ENCODE data around the gene GLTPD2. TPM values are rescaled to one million over a fixed set of nuclear protein-coding genes. Genes with fewer than 3 reads are reported as not detected.

GLTPD2 gene
- total and polyA plus RNA-seq, 2 experiments from 2014 or later = 0.47 to 1.3 TPM

DNA sequence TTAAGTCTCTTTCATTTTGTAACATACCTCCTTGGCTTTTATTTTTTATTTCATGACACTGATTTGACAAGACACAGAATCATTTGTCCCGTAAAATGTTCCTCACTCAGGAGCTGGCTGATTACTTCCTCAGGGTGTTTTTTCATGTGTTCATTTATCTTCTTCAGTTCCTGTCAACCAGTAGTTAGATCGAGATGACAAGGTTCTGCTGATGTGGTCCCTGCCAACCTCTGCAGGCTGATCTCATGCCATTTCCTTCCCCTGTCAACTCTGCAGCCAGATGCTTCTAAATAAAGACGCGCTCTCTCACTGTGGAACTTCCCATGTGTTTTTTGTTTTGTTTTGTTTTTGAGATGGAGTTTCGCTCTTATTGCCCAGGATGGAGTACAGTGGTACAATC, 40.9 kb upstream of the GLTPD2 start:
- Mint-ChIP-seq H3K4me3 (no peak overlapping the region), H3K4me1 (peaks cover 24% of the 10 kb centered on the region; the same call in 2 of the 3 replicates), H3K9me3 (no peaks in the 10 kb centered on the region; the same call in 2 of the 3 replicates), H3K27ac (no peak overlapping the region), H3K27me3 (ENCODE audit: insufficient read depth, low read depth, poor library complexity) (peaks cover 19% of the 10 kb centered on the region), H3K36me3 (ENCODE audit: low read depth) (no peaks in the 10 kb centered on the region)
- DNase-seq (ENCODE audit: low spot score) = no peak
- Histone ChIP-seq H2AFZ (no peak overlapping the region), H3F3A (replicated peaks; ENCODE audit: low read depth) (0 out of 2 replicates have a peak, but pooled peaks cover 13% of the 10 kb centered on the region), H3K9me2 (ENCODE audit: insufficient read depth) (no peaks in the 10 kb centered on the region), H3K36me3 (ENCODE audit: insufficient read depth) (no peaks in the 10 kb centered on the region), H3K4me3 (no peak overlapping the region), H3K4me1 (ENCODE audit: insufficient read depth) (peaks cover 11% of the 10 kb centered on the region), H3K79me2 (replicated peaks; ENCODE audit: insufficient read depth) (no peaks in the 10 kb centered on the region), H4K20me1 (replicated peaks; ENCODE audit: insufficient read depth) (no peaks in the 10 kb centered on the region), H3K4me2 (no peak overlapping the region), H3K27ac (ENCODE audit: low read depth) (no peak overlapping the region), H3K27me3 (ENCODE audit: insufficient read depth) (no peaks in the 10 kb centered on the region)
- ATAC-seq = no peak
- TF ChIP-seq ZNF331 (CRISPR knock-in tag; IDR thresholded peaks at IDR 0.05; ENCODE audit: low read depth) (no peak), EZH2 (IDR thresholded peaks at IDR 0.05; ENCODE audit: low read depth, unreplicated experiment) (no peak), ZNF114 (CRISPR knock-in tag; IDR thresholded peaks at IDR 0.05) (no peak), STAT1 (IDR thresholded peaks at IDR 0.05; ENCODE audit: unreplicated experiment) (no peak), POLR2AphosphoS5 (IDR thresholded peaks at IDR 0.05; ENCODE audit: low read depth) (no peak), EZH2phosphoT487 (IDR thresholded peaks at IDR 0.05; ENCODE audit: unreplicated experiment) (no peak), NANOG (IDR thresholded peaks at IDR 0.05; ENCODE audit: borderline replicate concordance) (no peak), CREB1 (CRISPR knock-in tag; IDR thresholded peaks at IDR 0.05; ENCODE audit: low read depth) (no peak), JUNB (IDR thresholded peaks at IDR 0.05; ENCODE audit: unreplicated experiment) (no peak)
- TF ChIP-seq, protein P1, sequence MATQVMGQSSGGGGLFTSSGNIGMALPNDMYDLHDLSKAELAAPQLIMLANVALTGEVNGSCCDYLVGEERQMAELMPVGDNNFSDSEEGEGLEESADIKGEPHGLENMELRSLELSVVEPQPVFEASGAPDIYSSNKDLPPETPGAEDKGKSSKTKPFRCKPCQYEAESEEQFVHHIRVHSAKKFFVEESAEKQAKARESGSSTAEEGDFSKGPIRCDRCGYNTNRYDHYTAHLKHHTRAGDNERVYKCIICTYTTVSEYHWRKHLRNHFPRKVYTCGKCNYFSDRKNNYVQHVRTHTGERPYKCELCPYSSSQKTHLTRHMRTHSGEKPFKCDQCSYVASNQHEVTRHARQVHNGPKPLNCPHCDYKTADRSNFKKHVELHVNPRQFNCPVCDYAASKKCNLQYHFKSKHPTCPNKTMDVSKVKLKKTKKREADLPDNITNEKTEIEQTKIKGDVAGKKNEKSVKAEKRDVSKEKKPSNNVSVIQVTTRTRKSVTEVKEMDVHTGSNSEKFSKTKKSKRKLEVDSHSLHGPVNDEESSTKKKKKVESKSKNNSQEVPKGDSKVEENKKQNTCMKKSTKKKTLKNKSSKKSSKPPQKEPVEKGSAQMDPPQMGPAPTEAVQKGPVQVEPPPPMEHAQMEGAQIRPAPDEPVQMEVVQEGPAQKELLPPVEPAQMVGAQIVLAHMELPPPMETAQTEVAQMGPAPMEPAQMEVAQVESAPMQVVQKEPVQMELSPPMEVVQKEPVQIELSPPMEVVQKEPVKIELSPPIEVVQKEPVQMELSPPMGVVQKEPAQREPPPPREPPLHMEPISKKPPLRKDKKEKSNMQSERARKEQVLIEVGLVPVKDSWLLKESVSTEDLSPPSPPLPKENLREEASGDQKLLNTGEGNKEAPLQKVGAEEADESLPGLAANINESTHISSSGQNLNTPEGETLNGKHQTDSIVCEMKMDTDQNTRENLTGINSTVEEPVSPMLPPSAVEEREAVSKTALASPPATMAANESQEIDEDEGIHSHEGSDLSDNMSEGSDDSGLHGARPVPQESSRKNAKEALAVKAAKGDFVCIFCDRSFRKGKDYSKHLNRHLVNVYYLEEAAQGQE (IDR thresholded peaks at IDR 0.05; ENCODE audit: unreplicated experiment) = no peak
- TF ChIP-seq, protein P2, sequence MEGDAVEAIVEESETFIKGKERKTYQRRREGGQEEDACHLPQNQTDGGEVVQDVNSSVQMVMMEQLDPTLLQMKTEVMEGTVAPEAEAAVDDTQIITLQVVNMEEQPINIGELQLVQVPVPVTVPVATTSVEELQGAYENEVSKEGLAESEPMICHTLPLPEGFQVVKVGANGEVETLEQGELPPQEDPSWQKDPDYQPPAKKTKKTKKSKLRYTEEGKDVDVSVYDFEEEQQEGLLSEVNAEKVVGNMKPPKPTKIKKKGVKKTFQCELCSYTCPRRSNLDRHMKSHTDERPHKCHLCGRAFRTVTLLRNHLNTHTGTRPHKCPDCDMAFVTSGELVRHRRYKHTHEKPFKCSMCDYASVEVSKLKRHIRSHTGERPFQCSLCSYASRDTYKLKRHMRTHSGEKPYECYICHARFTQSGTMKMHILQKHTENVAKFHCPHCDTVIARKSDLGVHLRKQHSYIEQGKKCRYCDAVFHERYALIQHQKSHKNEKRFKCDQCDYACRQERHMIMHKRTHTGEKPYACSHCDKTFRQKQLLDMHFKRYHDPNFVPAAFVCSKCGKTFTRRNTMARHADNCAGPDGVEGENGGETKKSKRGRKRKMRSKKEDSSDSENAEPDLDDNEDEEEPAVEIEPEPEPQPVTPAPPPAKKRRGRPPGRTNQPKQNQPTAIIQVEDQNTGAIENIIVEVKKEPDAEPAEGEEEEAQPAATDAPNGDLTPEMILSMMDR (conservative IDR thresholded peaks at IDR 0.05; ENCODE audit: low read depth in 2 of 2) = no peak
- TF ChIP-seq, protein P3, sequence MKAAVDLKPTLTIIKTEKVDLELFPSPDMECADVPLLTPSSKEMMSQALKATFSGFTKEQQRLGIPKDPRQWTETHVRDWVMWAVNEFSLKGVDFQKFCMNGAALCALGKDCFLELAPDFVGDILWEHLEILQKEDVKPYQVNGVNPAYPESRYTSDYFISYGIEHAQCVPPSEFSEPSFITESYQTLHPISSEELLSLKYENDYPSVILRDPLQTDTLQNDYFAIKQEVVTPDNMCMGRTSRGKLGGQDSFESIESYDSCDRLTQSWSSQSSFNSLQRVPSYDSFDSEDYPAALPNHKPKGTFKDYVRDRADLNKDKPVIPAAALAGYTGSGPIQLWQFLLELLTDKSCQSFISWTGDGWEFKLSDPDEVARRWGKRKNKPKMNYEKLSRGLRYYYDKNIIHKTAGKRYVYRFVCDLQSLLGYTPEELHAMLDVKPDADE (IDR thresholded peaks at IDR 0.05) = no peak
- TF ChIP-seq, protein P4, sequence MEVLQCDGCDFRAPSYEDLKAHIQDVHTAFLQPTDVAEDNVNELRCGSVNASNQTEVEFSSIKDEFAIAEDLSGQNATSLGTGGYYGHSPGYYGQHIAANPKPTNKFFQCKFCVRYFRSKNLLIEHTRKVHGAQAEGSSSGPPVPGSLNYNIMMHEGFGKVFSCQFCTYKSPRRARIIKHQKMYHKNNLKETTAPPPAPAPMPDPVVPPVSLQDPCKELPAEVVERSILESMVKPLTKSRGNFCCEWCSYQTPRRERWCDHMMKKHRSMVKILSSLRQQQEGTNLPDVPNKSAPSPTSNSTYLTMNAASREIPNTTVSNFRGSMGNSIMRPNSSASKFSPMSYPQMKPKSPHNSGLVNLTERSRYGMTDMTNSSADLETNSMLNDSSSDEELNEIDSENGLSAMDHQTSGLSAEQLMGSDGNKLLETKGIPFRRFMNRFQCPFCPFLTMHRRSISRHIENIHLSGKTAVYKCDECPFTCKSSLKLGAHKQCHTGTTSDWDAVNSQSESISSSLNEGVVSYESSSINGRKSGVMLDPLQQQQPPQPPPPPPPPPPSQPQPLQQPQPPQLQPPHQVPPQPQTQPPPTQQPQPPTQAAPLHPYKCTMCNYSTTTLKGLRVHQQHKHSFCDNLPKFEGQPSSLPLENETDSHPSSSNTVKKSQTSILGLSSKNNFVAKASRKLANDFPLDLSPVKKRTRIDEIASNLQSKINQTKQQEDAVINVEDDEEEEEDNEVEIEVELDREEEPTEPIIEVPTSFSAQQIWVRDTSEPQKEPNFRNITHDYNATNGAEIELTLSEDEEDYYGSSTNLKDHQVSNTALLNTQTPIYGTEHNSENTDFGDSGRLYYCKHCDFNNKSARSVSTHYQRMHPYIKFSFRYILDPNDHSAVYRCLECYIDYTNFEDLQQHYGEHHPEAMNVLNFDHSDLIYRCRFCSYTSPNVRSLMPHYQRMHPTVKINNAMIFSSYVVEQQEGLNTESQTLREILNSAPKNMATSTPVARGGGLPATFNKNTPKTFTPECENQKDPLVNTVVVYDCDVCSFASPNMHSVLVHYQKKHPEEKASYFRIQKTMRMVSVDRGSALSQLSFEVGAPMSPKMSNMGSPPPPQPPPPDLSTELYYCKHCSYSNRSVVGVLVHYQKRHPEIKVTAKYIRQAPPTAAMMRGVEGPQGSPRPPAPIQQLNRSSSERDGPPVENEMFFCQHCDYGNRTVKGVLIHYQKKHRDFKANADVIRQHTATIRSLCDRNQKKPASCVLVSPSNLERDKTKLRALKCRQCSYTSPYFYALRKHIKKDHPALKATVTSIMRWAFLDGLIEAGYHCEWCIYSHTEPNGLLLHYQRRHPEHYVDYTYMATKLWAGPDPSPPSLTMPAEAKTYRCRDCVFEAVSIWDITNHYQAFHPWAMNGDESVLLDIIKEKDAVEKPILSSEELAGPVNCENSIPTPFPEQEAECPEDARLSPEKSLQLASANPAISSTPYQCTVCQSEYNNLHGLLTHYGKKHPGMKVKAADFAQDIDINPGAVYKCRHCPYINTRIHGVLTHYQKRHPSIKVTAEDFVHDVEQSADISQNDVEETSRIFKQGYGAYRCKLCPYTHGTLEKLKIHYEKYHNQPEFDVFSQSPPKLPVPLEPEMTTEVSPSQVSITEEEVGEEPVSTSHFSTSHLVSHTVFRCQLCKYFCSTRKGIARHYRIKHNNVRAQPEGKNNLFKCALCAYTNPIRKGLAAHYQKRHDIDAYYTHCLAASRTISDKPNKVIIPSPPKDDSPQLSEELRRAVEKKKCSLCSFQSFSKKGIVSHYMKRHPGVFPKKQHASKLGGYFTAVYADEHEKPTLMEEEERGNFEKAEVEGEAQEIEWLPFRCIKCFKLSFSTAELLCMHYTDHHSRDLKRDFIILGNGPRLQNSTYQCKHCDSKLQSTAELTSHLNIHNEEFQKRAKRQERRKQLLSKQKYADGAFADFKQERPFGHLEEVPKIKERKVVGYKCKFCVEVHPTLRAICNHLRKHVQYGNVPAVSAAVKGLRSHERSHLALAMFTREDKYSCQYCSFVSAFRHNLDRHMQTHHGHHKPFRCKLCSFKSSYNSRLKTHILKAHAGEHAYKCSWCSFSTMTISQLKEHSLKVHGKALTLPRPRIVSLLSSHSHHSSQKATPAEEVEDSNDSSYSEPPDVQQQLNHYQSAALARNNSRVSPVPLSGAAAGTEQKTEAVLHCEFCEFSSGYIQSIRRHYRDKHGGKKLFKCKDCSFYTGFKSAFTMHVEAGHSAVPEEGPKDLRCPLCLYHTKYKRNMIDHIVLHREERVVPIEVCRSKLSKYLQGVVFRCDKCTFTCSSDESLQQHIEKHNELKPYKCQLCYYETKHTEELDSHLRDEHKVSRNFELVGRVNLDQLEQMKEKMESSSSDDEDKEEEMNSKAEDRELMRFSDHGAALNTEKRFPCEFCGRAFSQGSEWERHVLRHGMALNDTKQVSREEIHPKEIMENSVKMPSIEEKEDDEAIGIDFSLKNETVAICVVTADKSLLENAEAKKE (CRISPR knock-in tag; IDR thresholded peaks at IDR 0.05) = no peak

Data from GM23338 (cell line).